Fibroblast of peridontal ligament (primary cell): Measurements from ENCODE around the gene ANKRD24.
"Not testable (repeated sequence)": the region's sequence is repeated elsewhere in the genome, so short reads cannot be mapped to it uniquely, and the experiment has no call there.

Source experiments
- DNase-seq: peaks from one replicate; pipeline ENCODE4 v3.0.0-alpha.2; 2010; ENCODE audit errors: extremely low read depth

ANKRD24 gene

DNA sequence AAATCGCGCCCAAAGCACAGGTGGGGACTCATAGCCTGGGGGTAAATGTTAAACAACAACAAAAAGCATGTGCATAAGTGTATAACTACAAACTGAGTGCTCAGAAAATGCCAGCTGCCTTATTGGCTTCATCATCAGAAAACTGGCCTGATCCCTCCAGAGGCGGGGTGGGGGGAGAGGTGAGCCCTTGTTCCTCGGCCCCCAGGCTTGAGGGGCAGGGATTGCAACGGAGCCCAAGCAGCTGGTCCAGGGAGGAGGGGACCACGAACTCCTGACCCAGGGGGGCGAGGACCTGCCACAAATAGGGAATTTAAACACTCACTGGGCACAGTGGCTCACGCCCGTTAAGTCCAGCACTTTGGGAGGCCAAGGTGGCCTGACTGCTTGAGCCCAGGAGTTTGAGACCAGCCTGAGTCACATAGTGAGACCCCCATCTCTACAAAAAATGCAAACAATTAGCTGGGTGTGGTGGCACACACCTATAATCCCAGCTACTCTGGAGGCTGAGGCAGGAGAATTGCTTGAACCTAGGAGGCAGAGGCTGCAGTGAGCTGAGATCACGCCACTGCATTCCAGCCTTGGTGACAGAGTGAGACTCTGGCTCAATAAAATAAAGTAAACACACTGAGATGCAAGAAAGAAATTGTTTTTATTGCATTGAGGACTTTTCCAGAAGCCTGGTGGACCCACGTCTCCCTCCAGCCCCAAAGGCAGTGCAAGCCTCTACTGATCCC lies 8.8 kb upstream of the ANKRD24 start:
- no peak for DNase-seq

DNA sequence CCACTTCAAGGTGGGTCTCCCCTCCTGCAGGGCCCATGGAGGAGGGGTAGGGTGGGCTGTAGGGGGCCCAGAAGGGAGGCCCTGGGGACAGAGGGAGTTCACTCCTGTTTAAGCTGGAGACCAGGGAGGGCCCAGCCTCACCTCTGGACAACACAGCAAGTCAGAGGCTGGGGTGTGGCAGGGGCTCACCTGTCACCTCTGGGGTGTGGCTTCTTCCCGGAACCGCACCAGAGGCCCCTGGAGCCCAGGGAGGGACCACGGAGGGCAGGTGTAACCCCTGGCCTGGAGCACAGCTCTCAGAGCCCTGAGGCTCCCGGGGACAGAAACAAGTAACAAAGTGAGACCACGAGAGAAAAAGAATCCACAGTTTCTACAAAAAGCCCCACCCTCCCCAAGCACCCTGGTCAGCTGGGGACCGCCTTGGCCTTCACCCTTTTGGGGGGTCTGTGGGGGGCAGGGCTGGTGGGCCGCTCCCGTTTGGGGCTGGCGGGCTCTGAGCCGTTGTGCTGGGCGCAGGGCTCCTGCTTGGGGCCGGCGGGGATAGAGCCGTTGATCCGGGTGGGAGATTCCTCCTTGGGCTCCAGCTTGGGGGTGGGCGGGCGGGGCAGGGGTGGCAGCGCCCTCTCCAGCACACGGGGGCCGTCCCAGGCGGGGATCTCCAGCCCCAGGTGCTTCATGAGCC lies 8.1 kb upstream of the ANKRD24 start:
- DNase-seq: no peak

DNA sequence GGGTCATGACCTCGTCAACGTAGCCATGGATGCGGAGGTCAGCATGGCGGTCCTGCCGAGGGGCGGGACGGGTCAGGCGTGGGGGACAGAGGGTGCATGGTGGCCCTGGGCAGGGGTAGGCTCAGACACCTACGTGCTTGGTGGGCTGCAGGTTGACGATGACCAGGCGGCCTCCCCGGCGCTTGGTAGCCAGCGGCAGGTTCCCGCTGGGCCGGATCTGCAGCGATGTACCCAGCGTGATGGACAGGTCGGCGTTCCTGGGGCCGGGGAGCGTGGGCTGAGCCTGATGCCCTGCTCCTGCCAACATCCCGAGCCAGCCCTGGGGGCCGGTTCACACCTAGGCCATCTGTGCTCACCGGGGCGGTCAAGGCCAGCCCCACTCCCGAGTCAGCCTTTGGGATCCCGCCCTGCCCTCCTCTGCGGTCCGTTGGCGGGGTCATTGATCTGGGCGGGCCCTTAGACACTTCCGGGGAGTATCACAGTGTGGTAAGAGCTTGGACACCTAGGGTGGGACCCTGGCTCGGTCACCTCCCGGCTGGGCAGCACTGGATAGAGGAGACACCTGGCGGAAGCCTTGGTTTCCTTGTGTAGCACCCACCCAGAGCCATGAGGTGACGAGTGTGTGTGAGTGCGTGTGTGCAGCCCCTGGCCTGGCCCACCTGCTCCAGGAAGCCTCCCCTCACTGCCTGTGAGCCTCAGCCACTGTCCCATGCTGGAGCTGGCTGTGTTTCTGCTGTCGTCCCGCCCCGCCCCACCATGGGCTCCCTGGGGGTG lies 7.4 kb upstream of the ANKRD24 start:
- DNase-seq: no peak

DNA sequence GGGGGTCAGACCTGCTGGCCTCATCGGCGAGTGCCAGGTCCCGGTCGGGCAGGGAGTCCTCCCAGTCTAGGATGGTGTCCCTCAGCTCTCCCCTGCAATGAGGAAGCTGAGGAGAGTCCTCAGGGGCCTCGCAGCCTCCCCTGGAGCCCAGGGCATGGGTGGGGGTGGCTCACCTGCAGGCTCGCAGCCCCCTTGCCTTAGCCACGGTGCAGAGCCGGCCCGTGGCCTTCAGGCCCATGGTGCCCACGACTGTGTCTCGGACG lies 6.9 kb upstream of the ANKRD24 start:
- DNase-seq: no peak

DNA sequence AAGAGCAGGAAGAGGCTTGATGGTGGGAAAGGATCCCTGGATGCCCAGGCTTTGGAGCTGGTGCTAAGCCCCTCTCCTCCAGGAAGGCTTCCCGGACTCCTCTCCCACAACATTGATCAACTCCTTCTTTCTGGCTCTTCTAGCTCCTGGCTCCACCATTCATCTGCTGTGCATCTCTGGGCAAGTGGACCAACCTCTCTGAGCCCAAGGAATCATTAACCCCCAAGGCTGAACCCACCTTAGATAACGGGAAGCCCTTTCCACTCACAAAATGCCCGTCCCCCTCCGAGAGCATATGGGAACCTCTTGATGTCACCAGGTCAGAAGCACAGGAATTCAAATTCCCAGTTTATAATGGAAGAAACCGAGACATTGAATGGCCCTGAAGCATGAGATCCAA lies 5.3 kb upstream of the ANKRD24 start:
- no peak for DNase-seq

DNA sequence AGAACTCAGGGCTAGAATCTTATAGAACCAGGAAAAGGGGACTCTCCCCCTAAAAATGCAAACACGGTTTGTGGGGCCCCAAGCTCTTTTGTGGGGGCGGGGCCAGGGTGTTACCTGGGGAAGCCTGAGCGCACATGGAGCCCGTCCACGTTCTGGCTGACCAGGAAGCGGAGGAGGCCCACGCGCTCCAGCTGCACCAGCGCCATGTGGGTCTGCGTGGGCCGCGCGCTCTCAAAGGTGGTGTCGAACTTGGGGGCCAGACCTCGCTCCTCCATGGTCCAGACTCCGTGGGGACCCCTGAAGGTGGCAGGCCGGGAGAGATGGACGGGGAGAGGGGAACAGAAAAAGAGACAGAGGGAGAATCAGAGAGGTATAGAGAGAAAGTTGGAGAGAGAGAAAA lies 3.5 kb upstream of the ANKRD24 start:
- no peak for DNase-seq

DNA sequence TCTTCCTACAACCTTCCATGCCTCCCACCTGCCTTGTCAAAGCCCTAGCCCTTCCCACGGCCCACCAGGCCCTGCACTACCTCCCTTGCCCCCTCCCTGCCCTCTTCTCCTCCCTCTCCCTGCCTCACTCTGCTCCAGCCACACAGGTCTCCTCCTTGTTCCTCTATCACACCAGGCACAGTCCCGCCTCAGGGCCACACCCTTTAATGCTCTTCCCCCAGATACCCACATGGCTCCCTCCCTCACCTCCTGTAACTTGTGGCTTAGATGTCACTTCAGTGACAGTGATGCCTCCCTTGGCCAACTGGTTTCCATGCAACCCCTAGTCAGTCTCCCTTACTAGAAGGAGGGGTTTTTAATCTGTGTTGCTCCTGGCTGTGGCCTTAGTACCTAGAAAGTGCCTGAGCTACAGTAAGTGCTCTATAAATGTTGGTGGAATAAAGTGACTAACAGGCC lies 1.4 kb upstream of the ANKRD24 start:
- DNase-seq: no peak

DNA sequence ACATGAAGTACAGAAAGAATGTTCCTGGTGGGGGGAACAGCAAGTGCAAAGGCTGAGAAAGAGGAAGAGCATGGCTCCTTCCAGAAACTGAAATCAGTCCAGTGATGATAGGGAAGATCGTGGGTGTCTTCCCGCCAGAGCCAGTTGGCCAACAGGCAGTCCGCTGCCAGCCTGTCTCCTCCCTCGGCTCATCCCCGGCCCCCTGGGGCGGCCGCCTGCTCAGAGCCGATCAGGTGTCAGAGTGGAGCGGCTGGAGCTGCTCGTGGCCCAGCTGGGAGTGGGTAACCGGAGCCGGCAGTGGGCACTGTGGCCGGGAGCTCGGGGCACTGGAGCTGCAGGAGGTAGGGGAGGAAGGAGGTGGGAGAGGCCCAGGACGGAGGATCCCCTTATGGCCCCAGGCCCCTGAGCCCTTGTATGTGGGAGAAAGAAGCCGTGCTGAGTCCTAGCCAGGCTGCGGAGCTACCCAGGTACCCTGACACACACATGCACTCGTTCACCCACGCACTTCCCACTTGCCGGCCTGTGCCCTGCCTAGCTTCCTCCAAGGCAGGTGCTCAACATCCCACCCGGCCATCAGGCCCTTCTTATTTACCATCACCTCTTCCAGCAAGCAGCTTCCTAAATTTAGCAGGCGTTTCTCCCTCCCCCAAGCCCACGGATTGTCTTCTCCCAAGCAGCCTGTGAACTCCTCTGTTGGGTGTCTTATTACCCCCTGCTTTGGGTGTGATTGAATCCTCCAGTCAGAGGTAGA lies 1.7 kb downstream of the ANKRD24 start:
- no peak for DNase-seq

DNA sequence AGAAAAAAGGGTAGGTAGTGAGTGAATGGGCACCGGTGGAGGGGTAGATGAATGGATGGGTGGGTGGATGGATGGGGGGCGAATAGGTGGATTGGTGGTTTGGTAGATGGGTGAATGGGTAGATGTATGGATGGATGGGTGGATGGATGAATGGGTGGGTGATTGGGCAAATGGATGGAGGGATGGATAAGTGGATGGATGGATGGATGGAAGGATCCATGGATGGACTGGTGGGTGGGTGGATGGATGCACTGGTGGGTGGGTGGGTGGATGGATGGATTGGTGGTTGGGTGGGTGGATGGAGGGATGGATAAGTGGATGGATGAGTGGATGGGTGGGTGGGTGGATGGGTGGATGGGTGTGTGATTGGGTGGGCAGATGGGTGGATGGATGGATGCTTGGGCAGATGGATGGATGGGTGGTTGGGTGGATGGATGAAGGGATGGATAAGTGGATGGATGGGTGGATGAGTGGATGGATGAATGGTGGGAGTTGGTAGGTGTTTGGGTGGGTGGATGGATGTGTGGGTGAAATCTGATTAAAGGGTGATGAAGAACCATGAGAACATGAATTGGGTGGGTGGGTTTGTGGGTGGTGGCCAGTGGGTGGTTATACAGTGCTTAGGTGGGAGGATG lies 2.3 kb downstream of the ANKRD24 start:
- DNase-seq: no peak

DNA sequence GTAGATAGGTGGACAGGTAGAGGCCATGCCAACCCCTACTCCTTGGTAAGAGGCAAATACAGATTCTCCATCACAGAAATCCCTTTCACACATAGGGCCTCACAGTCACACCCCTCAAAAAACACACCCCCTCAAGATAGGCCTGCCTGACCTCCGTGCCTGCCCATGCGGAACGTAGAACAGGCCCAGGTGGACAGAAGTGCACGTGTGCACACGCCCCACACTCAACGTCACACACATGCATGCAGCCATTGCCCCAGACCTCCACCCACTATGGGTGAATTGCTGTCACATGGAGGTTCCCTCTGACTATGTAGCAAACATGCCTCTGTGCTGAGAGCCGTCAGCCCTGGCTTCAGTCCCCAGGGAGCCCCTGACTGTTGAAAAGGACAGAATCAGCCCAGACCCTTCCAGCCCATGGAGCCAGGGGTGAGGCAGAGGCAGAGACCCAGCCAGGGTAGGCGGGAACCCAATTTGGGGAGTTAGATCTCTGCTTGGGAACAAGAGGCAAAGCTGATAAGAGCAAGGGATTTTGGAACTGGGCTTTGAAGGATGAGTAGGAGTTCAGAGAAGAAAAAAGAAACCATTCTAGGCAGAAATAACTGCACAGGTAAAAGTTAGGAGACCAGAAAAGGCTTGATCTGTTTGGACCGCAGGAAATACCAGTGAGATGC lies 3.1 kb downstream of the ANKRD24 start:
- DNase-seq: no peak

DNA sequence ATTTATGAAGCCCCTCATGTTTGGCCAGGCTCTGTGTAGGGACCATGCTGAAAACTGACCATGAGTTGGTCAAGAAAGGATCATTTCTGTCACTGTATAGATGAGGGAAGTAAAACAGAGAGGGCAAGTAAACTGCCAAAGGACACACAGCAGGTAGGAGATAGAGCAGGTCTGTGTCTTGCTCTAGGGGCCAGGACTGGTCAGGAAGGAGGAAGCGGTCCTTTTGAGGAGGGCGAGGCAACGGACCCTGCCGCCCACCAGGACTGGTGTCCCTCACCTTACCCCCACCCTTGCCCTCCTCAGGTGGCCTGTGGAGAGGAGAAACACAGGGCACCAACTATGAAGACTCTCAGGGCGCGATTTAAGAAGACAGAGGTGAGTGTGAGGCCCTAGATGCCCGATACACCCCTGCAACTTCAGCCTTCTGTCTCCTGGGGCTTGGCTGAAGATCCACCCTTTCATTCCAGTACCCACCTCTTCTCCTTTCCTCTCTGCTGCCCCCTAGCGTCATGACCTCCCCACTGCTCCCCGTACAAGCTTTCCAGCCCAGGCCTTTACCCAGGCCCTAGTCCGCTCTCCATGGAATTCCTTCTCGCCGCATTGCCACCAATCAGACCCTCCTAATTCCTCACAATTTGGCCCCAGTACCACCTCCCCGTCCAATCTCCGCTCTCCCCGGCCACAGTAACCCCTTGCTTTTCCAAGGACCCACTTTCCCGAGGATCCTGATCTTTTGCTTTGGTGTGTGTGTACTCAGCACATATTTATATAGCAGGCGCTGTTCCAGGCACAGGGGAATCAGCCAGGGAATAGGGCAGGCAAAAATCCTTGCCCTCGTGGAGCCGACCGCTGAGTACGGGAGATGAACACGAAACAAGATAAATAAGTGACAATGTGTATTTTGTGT lies 3.9 kb downstream of the ANKRD24 start:
- DNase-seq: peak; percentile 67

DNA sequence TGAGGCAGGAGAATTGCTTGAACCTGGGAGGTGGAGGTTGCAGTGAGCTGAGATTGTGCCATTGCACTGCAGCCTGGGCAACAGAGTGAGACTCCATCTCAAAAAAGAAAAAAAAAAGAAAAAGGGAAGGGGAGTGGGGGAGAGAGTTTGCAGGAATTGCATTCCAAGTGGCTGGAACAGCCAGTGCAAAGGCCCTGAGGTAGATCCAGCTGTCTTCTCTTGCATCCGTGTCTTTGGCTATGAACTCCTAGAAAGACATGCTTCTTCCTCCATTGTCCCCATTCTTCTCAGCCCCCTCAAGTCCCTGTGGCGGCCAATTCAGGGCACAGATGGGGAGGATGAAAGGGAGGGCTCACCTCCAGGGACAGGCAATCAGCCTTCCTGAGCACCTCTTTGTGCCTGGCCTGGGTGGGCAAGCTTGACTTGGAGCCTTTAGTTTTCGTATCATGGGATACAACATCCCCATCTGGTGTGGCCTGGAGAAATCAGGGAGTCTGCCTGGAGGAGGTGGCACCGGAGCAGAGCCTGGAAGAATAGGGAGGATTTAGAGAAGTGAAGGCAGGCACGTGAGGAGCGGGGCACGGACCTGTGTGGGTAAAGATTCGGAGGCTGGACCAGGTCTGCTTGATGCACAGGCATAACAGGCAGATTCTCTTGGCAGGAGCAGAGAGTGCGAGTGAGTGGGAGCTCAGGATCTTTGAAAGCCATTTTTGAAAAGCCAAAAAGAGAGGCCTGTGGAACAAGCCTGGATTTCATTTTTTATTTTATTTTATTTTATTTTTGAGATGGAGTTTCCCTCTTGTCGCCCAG lies 5.0 kb downstream of the ANKRD24 start:
- DNase-seq: no peak

DNA sequence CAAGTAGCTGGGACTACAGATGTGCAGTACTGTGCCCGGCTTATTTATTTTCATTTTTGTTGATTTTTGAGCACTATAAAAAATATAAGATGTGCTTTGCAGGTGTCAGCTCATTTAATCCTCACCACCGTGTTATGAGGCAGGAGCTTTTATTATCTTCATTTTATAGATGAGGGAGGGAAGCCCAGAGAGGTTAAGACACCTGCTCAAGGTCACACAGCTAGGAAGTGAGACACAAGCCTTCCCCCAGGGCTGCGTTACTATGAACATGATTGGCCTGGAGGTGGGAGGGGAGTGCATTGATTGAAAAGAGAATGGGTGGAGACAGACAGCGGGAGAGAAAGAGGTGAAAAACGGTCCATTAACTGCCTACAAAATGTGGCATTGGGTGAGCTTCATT lies 7.2 kb downstream of the ANKRD24 start:
- no peak for DNase-seq

DNA sequence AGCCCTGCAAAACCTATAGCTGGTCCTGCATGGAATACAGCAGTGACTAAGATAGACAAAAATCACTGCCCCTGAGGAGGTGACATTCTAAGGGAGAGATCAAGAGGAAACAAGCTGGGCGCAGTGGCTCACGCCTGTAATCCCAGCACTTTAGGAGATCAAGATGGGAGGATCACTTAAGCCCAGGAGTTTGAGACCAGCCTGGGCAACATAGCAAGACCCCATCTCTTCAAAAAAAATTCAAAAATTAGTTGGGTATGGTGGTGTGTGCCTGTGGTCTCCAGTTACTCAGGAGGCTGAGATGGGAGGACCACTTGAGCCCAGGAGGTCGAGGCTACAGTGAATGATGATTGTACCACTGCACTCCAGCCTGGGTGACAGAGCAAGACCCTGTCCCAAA lies 10.0 kb downstream of the ANKRD24 start:
- not testable (repeated sequence) for DNase-seq

DNA sequence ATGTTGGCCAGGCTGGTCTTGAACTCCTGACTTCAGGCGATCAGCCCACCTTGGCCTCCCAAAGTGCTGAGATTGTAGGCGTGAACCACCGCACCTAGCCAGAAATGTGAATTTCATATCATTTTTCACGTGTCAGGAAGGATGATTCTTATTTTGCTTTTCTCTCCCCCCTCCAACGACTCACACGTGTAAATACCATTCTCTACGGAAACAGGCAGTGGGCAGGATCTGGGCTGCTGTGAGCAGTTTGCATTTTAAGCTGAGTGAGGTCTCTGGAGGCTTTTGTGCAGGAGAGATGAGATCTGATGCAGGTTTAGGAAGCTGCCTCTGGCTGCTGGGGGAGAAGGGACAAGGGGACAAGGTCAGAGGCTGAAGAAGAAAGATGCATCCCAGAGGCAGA lies 11.9 kb downstream of the ANKRD24 start:
- DNase-seq: no peak

DNA sequence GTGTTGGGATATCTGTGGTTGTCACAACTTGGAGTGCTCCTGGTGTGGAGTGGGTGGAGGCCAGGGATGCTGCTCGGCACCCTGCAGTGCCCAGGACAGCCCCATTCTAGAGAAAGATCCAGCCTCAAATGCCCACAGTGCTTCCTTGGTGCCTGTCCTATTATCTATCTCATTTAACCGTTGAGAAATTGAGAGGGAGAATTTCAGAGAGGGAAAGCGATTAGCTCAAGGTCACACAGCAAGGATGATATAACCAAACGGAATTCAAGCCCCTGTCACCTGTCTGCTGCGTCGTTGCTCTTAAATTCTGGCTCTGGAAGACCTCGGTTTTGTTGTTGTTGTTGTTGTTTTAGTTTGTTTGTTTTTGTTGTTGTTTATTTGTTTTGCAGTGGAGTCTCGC lies 13.5 kb downstream of the ANKRD24 start:
- no peak for DNase-seq

DNA sequence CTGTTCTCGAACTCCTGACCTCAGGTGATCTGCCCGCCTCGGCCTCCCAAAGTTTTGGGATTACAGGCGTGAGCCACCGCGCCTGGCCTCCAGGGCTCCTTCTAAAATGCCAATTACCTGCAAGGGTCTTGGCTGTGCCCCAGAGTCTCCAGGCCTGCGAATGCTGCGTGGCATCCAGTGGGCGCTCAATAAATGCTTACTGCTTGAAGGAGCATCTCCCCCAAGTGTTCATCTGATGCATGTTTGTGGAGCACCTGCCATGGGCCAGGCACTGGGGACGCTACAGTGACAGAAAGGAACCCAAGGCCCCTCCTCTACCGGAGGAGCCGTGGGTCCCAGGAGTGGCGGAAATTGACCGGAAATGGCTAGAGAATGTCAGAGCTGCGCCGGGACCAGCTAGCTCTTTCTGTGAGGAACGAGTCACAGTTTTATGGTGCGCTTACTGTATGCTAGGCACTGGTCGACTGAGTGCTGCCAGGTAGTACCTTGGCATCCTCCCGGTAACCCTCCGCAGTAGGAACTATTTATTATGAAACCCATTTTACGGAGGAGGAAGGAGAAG lies 14.2 kb downstream of the ANKRD24 start:
- no peak for DNase-seq

DNA sequence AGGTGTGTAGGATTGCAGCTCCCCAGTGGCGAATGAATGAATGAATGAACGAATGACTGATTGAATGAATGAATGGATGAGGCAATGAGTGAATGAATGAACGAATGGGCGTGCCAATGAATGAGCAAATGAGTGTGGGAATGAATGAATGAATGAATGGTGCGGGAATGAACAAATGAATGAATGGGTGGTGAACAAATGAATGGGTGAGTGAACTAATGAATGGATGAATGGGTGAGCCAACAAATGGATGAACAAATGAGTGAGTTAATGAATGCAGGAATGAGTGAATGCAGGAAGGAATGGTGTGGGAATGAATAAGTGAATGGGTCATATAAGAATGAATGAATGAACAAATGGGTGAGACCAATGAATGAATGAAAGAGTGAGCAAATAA lies 14.7 kb downstream of the ANKRD24 start:
- DNase-seq: no peak
